DMS 273 (cell line): Measurements from ENCODE around the gene KLHL24.
"Not testable (repeated sequence)": the region's sequence is repeated elsewhere in the genome, so short reads cannot be mapped to it uniquely, and the experiment has no call there.

Source experiments
- DNase-seq: peaks from one replicate; lab custom pipeline; 2025; ENCODE audit not compliant: unreplicated experiment; lab: John Stamatoyannopoulos, UW

Gene KLHL24

GRCh38 chr3:183635431-183636220, at the start of gene KLHL24:
Gene KLHL24 (plus strand): TSS chr3:183635623. CDS start chr3:183650357, 14,734 bp downstream.
- DNase-seq = peak; percentile 99

- no peak for DNase-seq
Measured at GRCh38 chr3:183586477-183586876, 48.9 kb upstream of the KLHL24 start.

GRCh38 chr3:183587336-183587735, 48.1 kb upstream of the KLHL24 start:
- DNase-seq = no peak

GRCh38 chr3:183590442-183590841, 45.0 kb upstream of the KLHL24 start:
- no peak for DNase-seq

GRCh38 chr3:183591881-183592521, 43.4 kb upstream of the KLHL24 start:
- peak; percentile 27 for DNase-seq

GRCh38 chr3:183592821-183593220, 42.6 kb upstream of the KLHL24 start:
- no peak for DNase-seq

GRCh38 chr3:183594636-183595035, 40.8 kb upstream of the KLHL24 start:
- DNase-seq = no peak

GRCh38 chr3:183597959-183598358, 37.5 kb upstream of the KLHL24 start:
- no peak for DNase-seq

GRCh38 chr3:183611326-183611725, 24.1 kb upstream of the KLHL24 start:
- not testable (repeated sequence) for DNase-seq

GRCh38 chr3:183613366-183614285, 21.8 kb upstream of the KLHL24 start:
- DNase-seq = no peak

- no peak for DNase-seq
Measured at GRCh38 chr3:183618542-183618941, 16.9 kb upstream of the KLHL24 start.

GRCh38 chr3:183619010-183619409, 16.4 kb upstream of the KLHL24 start:
- no peak for DNase-seq

GRCh38 chr3:183619624-183620251, 15.7 kb upstream of the KLHL24 start:
- peak; percentile 27 for DNase-seq

- DNase-seq = no peak
Measured at GRCh38 chr3:183620252-183620628, 15.2 kb upstream of the KLHL24 start.

GRCh38 chr3:183622473-183622872, 12.9 kb upstream of the KLHL24 start:
- DNase-seq = not testable (repeated sequence)

- DNase-seq = no peak
Measured at GRCh38 chr3:183626877-183627594, 8.4 kb upstream of the KLHL24 start.

- no peak for DNase-seq
Measured at GRCh38 chr3:183629546-183630301, 5.7 kb upstream of the KLHL24 start.

- no peak for DNase-seq
Measured at GRCh38 chr3:183631715-183632114, 3.7 kb upstream of the KLHL24 start.

- DNase-seq = not testable (repeated sequence)
Measured at GRCh38 chr3:183632725-183633124, 2.7 kb upstream of the KLHL24 start.

- peak; percentile 47 for DNase-seq
Measured at GRCh38 chr3:183634707-183635106, 716 bp upstream of the KLHL24 start.
